ENCODE results near the gene ETV6. TPM values are rescaled to one million over a fixed set of nuclear protein-coding genes. Genes with fewer than 3 reads are reported as not detected.

The ETV6 gene
- total RNA-seq, 1 experiment from 2014 or later: 14.1 TPM

DNA sequence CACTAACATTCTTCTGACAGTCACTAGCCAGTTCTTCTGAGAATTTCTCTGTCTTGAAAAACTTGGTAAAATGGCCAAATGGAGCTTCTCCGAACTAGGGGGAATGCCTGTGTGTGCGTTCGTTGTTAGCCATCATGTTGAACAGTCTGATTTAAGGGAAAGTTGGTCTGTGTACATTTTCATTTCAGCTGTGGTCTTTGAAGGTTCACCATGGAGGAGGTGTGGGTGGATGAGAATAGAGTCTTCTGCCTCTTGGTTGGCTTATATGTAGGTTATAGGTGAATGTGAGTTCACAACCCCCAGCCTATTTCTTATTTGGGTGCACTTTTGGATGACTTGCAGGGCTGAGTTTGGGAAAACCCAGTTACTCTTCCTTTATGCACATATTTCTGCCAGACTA lies 12.9 kb downstream of the ETV6 start:
- Histone ChIP-seq H3K4me3 (replicated peaks in 1 of 2; ENCODE audit: low read depth in 1 of 2, low read length in 2 of 2) (no peak overlapping the region), H3K9ac (ENCODE audit: low read length) (no peak overlapping the region), H3K9me2 (ENCODE audit: insufficient read depth) (no peaks in the 10 kb centered on the region), H3K9me3 (ENCODE audit: control insufficient read depth in 1 of 2, insufficient read depth in 1 of 2, low read depth in 1 of 2, low read length in 2 of 2) (no peaks in the 10 kb centered on the region), H2AFZ (ENCODE audit: low read depth, low read length, poor library complexity, severe bottlenecking) (no peak overlapping the region), H3K27ac (ENCODE audit: low read depth, low read length) (no peak overlapping the region), H3K27me3 (ENCODE audit: insufficient read depth, low read length) (no peaks in the 10 kb centered on the region), H3K36me3 (ENCODE audit: control insufficient read depth in 1 of 2, insufficient read depth in 2 of 2, low read length in 2 of 2) (no peaks in the 10 kb centered on the region), H3K4me1 (ENCODE audit: control insufficient read depth in 1 of 2, insufficient read depth in 2 of 2, low read length in 2 of 2) (peaks cover 15 to 37% of the 10 kb centered on the region in 2 experiments; a peak in 3 of 4 replicates), H3K4me2 (ENCODE audit: low read length) (no peak overlapping the region), H4K20me1 (ENCODE audit: insufficient read depth) (no peaks in the 10 kb centered on the region), H3K79me2 (ENCODE audit: insufficient read depth, low read length) (no peaks in the 10 kb centered on the region)
- no peak for TF ChIP-seq SIN3A (IDR thresholded peaks at IDR 0.05; ENCODE audit: low read depth)
- no peak for TF ChIP-seq ZFX (IDR thresholded peaks at IDR 0.05)
- ATAC-seq: no peak
- ChIA-PET POLR2A (no interaction called here), RAD21 (ENCODE audit: low non-redundant PET in 1 of 2, low total read pairs in 2 of 2, uncharacterized antibody in 2 of 2, unreplicated experiment in 2 of 2) (no interaction called here), CTCF (no interaction called here)
- DNase-seq (ENCODE audit: low read depth, low spot score): no peak
- no TSS peak for BruUV-seq (replicated peaks)
- intact Hi-C loops (cut with micrococcal nuclease): no loop called here

DNA sequence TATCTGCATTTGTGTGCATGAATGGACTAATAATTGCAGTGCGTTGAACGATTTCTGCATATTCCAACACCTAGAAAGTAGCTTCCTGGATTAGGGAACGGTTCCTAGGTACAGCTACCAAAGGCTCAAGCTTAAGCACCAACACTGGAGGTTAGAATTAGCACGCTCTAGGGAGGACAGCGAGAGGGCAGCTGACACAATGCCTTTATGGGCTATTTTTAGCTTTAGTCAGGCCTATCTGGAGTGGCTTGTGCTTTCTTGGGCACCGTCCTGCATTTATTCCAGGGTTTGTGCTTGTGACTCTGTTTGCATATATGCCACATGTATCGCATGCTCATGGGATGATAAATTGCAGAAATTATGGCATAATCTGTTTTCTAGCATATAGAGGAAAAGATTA lies 13.7 kb downstream of the ETV6 start:
- CTCF ChIA-PET: no interaction called here
- Histone ChIP-seq H3K36me3 (ENCODE audit: control insufficient read depth in 1 of 2, insufficient read depth in 2 of 2, low read length in 2 of 2) (no peaks in the 10 kb centered on the region), H3K27me3 (ENCODE audit: insufficient read depth, low read length) (no peaks in the 10 kb centered on the region), H3K4me2 (ENCODE audit: low read length) (no peak overlapping the region), H2AFZ (ENCODE audit: low read depth, low read length, poor library complexity, severe bottlenecking) (no peak overlapping the region), H3K4me3 (replicated peaks in 1 of 2; ENCODE audit: low read depth in 1 of 2, low read length in 2 of 2) (no peak overlapping the region), H4K20me1 (ENCODE audit: insufficient read depth) (no peaks in the 10 kb centered on the region), H3K9ac (ENCODE audit: low read length) (no peak overlapping the region), H3K79me2 (ENCODE audit: insufficient read depth, low read length) (no peaks in the 10 kb centered on the region), H3K9me2 (ENCODE audit: insufficient read depth) (no peaks in the 10 kb centered on the region), H3K9me3 (ENCODE audit: control insufficient read depth in 1 of 2, insufficient read depth in 1 of 2, low read depth in 1 of 2, low read length in 2 of 2) (no peaks in the 10 kb centered on the region), H3K27ac (ENCODE audit: low read depth, low read length) (no peak overlapping the region), H3K4me1 (ENCODE audit: control insufficient read depth in 1 of 2, insufficient read depth in 2 of 2, low read length in 2 of 2) (peaks cover 15 to 37% of the 10 kb centered on the region in 2 experiments; a peak in 3 of 4 replicates)
- TF ChIP-seq ZBTB33 (IDR thresholded peaks at IDR 0.05; ENCODE audit: extremely low read depth, insufficient replicate concordance, low read length): no peak
- no peak for TF ChIP-seq POLR2A (IDR thresholded peaks at IDR 0.05; ENCODE audit: borderline replicate concordance, extremely low read depth, insufficient read depth, insufficient read length)
- no peak for TF ChIP-seq EZH2phosphoT487 (IDR thresholded peaks at IDR 0.05; ENCODE audit: borderline replicate concordance)
- no peak for TF ChIP-seq SRF (IDR thresholded peaks at IDR 0.05; ENCODE audit: low read depth)
- TF ChIP-seq, protein P1, sequence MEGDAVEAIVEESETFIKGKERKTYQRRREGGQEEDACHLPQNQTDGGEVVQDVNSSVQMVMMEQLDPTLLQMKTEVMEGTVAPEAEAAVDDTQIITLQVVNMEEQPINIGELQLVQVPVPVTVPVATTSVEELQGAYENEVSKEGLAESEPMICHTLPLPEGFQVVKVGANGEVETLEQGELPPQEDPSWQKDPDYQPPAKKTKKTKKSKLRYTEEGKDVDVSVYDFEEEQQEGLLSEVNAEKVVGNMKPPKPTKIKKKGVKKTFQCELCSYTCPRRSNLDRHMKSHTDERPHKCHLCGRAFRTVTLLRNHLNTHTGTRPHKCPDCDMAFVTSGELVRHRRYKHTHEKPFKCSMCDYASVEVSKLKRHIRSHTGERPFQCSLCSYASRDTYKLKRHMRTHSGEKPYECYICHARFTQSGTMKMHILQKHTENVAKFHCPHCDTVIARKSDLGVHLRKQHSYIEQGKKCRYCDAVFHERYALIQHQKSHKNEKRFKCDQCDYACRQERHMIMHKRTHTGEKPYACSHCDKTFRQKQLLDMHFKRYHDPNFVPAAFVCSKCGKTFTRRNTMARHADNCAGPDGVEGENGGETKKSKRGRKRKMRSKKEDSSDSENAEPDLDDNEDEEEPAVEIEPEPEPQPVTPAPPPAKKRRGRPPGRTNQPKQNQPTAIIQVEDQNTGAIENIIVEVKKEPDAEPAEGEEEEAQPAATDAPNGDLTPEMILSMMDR (IDR thresholded peaks at IDR 0.05 in 2 of 3, conservative IDR thresholded peaks at IDR 0.05 in 1 of 3; ENCODE audit: borderline replicate concordance in 1 of 3, insufficient read depth in 1 of 3, low read depth in 2 of 3, low read length in 2 of 3): no peak
- no peak for TF ChIP-seq FOSL1 (IDR thresholded peaks at IDR 0.05; ENCODE audit: low read depth)
- TF ChIP-seq YY1 (IDR thresholded peaks at IDR 0.05; ENCODE audit: extremely low read depth, insufficient replicate concordance, low read depth, low read length): no peak
- DNase-seq (ENCODE audit: low read depth, low spot score) (no peak), ATAC-seq (no peak)
- POLR2A ChIA-PET: no interaction called here
- RAD21 ChIA-PET (ENCODE audit: low non-redundant PET in 1 of 2, low total read pairs in 2 of 2, uncharacterized antibody in 2 of 2, unreplicated experiment in 2 of 2): no interaction called here
- intact Hi-C loops (cut with micrococcal nuclease): no loop called here
- no TSS peak for BruUV-seq (replicated peaks)
